Activated CD4-positive, alpha-beta T cell treated with anti-CD3 and anti-CD28 coated beads, Interleukin-10, Interleukin-2, amounts not matched to agents 100 ng/mL and 50 ng/mL, durations not matched to agents 16 hours and 8 hours (primary cell): ENCODE results near the gene PECR.
A peak's percentile ranks its signal among the peaks of the same experiment; 100 is the strongest.

Experiments
- DNase-seq: peaks from one replicate; pipeline ENCODE4 v3.0.0-alpha.2; 2020

Gene PECR

GRCh38 chr2:216081487-216082116 lies at the start of gene PECR, which contains the start of gene TMEM169:
Gene PECR (minus strand): TSS chr2:216081809. CDS start chr2:216081741, 68 bp downstream.
Gene TMEM169 (plus strand): TSS chr2:216081919. CDS start chr2:216095964, 14,045 bp downstream.
- peak; percentile 82 for DNase-seq

- no peak for DNase-seq
Observed at GRCh38 chr2:216130346-216130971, 48.9 kb upstream of the PECR start.

- DNase-seq: no peak
Observed at GRCh38 chr2:216126943-216127342, 45.3 kb upstream of the PECR start.

DNA sequence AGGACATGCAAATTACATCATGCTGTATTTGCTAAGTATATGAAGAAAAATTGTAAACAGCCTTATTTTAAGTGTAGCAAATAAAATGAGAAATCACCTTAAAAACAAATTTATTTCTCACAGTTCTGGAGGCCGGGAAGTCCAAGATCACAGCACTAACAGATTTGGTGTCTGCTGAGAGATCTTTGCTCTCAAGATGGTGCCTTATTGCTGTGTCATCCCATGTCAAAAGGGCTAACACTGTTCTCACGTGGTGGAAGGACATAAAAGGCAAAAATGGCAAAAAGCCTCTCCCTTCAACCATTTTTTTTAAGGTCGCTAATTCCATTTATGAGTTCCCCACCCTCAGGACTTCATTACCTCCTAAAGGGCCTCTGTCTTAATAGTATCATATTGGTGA lies 39.6 kb upstream of the PECR start:
- DNase-seq: no peak

GRCh38 chr2:216119986-216120385 lies 38.4 kb upstream of the PECR start:
- peak; percentile 67 for DNase-seq

- no peak for DNase-seq
Observed at GRCh38 chr2:216119146-216119545, 37.5 kb upstream of the PECR start.

GRCh38 chr2:216118474-216118873 lies 36.9 kb upstream of the PECR start:
- no peak for DNase-seq

- no peak for DNase-seq
Observed at GRCh38 chr2:216117561-216118340, 36.1 kb upstream of the PECR start.

DNA sequence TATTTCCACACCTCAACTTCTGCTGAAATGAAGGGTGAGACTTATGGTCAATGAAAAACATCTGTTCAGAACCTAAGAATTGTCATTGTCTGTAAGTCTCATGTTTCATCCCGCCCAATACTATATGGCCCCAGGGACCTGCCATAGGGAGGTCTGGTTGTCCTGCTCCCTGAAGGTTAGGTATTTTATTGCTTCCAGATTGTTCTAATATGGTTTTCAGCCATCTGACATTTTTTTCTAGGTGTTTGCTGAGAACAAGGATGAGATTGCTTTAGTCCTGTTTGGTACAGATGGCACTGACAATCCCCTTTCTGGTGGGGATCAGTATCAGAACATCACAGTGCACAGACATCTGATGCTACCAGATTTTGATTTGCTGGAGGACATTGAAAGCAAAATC lies 34.8 kb upstream of the PECR start:
- DNase-seq: no peak

- peak; percentile 98 for DNase-seq
Observed at GRCh38 chr2:216114714-216115531, 33.3 kb upstream of the PECR start.

GRCh38 chr2:216114382-216114713 lies 32.7 kb upstream of the PECR start:
- no peak for DNase-seq

DNA sequence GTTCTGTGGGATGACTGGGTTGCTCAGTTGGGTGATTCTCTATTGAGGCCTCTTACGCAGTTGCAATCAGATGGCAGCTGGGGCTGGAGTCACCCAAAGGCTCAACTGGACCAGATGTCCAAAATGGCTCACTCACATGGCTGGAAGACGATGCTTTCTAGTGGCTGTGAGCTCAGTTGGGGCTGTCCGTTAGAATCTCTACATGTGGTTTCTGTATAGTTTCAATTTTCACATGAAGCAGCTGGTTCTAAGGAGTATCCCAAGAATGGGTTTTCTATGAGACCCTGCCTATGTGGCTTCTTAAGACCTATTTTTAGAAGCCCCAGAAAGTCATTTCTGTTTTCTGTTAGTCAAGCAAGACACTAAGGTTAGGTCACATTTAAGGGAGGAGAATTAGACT lies 32.0 kb upstream of the PECR start:
- DNase-seq: peak; percentile 49

GRCh38 chr2:216112926-216113325 lies 31.3 kb upstream of the PECR start:
- DNase-seq: no peak

- DNase-seq: no peak
Observed at GRCh38 chr2:216111122-216111521, 29.5 kb upstream of the PECR start.

- no peak for DNase-seq
Observed at GRCh38 chr2:216110620-216111019, 29.0 kb upstream of the PECR start.

GRCh38 chr2:216109962-216110614 lies 28.5 kb upstream of the PECR start:
- DNase-seq: peak; percentile 38

DNA sequence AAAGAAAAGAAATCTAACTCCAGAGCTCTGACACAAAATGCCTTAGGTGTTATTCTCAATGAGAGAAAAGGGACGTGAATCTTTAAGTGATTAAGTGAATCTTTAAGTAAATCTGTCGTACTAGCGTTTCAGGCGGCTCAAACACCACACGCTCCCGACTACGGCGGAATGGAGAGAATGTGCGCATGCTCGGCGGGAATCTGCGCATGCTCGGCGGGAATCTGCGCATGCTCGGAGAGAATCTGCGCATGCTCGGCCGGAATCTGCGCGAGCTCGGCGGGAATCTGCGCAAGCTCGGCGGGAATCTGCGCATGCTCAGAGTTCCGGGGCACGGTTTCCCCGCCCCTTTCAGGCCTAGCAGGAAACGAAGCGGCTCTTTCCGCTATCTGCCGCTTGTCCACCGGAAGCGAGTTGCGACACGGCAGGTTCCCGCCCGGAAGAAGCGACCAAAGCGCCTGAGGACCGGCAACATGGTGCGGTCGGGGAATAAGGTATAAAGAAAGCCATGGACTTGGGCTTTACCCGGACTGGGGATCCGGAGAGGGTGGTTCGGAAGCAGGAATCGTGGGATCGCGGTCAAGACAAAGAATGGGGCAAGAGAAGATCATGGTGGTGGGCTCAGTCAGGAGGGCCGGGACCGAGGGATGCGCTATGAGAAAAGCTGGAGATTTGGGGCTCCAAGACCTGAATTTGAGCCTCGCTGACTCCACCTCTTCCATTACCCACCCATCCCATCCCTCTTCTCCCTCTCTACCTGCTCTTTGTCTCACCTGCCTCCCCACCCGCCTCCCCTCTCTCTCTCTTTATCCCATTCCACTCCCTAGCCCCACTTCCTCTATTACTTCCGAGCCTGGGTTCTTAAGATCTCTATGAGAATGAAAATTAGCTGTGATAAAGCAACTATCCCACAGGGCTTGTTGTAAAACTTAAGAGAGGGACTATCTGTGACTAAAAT lies 27.6 kb upstream of the PECR start, which contains the start of gene XRCC5:
Gene XRCC5 (plus strand): TSS at position 382 of the 955 bp plus-strand sequence. CDS start 89 bp downstream, at position 471.
- peak; percentile 98 for DNase-seq

DNA sequence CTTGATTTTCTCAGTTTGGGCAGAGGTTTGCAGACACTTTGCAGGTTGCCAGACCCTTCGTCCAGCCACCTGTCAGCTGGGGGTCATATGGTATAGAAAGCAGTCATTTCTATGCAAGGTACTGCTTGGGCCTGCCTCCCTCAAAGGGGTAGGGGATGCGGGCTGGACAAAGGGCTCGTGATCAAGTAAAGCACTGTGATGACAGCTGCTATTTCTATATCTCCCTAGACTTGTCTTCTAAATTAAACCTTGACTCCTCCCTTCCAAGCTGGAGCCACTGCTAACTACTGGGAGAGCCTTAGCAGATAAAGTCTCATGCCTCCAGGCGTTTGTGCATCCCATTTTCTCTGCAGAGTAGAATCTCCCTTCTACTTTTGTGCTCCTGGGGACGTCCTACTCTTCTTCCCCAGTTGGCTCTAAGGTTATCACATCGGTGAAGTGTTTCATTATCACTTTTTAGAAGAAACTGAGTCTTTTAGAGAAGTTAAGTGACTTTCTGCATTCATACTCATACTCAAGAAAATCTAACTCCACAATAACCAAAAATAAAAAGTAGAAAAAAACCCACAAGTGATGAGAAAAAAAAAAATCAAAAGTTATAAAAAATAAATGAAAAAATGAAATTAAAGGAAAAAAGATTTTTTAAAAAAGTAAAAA lies 26.8 kb upstream of the PECR start:
- no peak for DNase-seq

DNA sequence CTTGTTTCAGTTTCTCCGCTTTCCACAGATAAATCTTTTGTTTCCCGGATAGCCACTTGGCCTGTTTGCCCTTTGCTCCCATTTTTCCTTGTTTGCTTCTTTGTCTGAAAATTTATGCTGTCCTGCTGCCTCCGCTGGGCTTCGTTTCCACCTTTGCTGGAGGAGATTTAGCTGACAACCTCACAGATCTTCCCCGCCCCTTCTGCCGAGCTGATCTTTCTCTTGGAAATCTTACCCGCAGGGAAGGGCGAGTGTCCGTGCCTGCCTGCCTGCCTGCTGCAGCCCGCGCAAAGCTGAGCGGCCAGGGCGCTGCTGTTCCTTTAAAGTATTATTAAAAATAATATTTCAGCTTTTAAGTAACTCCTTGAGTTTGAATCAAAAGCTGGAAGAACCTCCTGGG lies 26.2 kb upstream of the PECR start:
- DNase-seq: no peak

DNA sequence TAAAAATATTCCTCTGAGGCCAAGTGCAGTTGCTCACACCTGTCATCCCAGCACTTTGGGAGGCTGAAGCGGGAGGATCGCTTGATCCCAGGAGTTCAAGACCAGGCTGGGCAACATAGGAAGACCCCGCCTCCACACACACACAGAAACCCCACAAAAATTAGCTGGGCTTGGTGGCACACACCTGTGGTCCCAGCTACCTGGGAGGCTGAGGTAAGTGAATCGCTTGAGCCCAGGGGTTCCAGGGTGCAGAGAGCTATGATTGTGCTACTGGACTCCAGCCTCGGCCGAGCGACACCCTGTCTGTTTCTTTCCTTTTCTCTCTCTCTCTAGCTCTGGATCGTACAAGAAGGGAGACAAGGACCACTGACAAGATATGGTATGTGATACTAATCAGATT lies 25.7 kb upstream of the PECR start:
- no peak for DNase-seq

DNA sequence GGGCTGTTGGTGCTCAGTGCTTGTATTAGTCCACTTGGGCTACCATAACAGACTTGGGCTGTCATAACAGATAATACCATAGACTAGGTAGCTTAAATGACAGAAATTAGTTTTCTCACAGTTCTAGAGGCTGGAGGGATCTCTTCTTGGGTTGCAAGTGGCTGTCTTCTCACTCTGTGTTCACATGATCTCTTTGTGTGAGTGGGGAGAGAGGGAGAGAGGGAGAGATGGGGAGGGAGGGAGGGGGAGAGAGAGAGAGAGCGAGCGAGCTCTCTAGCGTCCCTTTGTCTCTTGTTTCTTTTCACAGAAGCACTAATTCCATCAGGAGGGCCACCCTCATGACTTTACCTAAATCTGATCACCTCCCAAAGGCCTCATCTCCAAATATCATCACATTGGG lies 23.1 kb upstream of the PECR start:
- DNase-seq: no peak
